ENCODE results near the gene ACACB.

DNA sequence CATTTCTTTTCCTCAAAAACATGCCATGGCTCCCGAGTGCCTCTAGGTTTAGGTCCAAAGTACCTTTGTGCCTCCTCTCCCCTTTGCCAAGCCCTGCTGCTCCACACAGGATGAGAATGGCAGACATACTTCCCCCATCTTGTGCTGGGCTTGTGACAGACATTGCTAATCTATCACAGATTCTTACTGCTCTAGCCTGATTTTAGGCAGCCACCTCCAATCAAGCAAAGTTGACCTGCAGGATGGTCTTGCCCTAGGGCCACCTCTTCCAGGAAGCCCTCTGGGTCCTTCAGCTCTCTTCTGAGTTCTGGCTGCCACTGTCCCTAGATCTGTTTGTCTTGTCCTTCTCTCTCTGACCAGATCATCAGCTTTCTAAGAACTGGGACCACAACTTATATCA, 172.2 kb downstream of the ACACB start:
- TF ChIP-seq, protein P1, sequence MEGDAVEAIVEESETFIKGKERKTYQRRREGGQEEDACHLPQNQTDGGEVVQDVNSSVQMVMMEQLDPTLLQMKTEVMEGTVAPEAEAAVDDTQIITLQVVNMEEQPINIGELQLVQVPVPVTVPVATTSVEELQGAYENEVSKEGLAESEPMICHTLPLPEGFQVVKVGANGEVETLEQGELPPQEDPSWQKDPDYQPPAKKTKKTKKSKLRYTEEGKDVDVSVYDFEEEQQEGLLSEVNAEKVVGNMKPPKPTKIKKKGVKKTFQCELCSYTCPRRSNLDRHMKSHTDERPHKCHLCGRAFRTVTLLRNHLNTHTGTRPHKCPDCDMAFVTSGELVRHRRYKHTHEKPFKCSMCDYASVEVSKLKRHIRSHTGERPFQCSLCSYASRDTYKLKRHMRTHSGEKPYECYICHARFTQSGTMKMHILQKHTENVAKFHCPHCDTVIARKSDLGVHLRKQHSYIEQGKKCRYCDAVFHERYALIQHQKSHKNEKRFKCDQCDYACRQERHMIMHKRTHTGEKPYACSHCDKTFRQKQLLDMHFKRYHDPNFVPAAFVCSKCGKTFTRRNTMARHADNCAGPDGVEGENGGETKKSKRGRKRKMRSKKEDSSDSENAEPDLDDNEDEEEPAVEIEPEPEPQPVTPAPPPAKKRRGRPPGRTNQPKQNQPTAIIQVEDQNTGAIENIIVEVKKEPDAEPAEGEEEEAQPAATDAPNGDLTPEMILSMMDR (IDR thresholded peaks at IDR 0.05; ENCODE audit: low read length), result no peak
- TF ChIP-seq EZH2 (IDR thresholded peaks at IDR 0.05; ENCODE audit: borderline replicate concordance, low read length), result no peak

Data from OCI-LY1 (cell line).